SH-SY5Y (cell line): ENCODE results near the gene SUN2.

Experiments
- GATA2 ChIP-seq: IDR thresholded peaks from 2 replicates; pipeline ENCODE4 v1.6.1; 2011; ENCODE audit warnings: mild to moderate bottlenecking, low read depth, low read length
- GATA3 ChIP-seq: IDR thresholded peaks from 2 replicates; pipeline ENCODE4 v1.6.1; 2011; ENCODE audit warnings: low read depth, mild to moderate bottlenecking, low read length, moderate library complexity

DNA sequence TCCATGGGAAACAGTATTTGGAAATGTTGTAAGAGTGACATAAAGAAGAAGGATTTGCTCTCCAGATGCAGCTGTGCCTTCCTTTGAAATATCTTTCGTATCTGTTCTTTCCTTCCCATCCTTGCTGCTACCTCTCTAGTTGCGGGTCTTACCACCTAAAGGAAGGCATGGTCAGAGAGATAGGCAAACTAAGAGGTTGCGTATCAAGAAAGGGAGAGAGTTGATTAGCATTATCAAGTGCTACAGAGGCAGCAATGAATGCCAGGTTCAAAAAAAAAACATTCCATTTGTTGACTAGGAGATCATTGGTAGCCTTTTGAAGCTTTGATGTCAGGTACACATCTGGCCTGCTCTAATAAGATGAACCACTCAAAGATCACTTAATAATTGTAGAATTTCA is 45.4 kb downstream of the SUN2 start:
- TF ChIP-seq GATA2: no peak
- no peak for TF ChIP-seq GATA3
